GM12892 (cell line): ENCODE data around the gene STK11.
A peak's percentile ranks its signal among the peaks of the same experiment; 100 is the strongest.

Experiments used
- DNase-seq: peaks from one replicate; pipeline ENCODE4 v3.0.0; 2011; ENCODE audit not compliant: insufficient read length
- FAIRE-seq: peaks from 2 replicates; lab custom pipeline; 2011; peaks lifted over from hg19 to GRCh38; lab: Jason Lieb, UNC
- POLR2A ChIP-seq: IDR thresholded peaks from 2 replicates; pipeline ENCODE4 v1.6.1; 2011; ENCODE audit warnings: low read depth, low read length, control low read depth
- POLR2AphosphoS5 ChIP-seq: IDR thresholded peaks from 2 replicates; pipeline ENCODE4 v1.6.1; 2011; ENCODE audit warnings: low read depth, low read length, control low read depth
- TAF1 ChIP-seq: IDR thresholded peaks from 2 replicates; pipeline ENCODE4 v1.6.1; 2011; ENCODE audit warnings: low read depth, mild to moderate bottlenecking, control low read depth, low read length, borderline replicate concordance

The STK11 gene

GRCh38 chr19:1254081-1254527 is 48.5 kb downstream of the STK11 start:
- no peak for FAIRE-seq

GRCh38 chr19:1254530-1255185 is 49.1 kb downstream of the STK11 start:
- TF ChIP-seq POLR2AphosphoS5 (0 out of 2 replicates have a peak, but pooled peaks have one; percentile 39), POLR2A (no peak)
- FAIRE-seq, result no peak
- DNase-seq, result no peak

More at GRCh38 chr19:1254081-1254527, 48.5 kb downstream of the STK11 start:
- no peak for TF ChIP-seq POLR2AphosphoS5
- no peak for TF ChIP-seq TAF1
- TF ChIP-seq POLR2A, result no peak
- no peak for DNase-seq

GRCh38 chr19:1255186-1256161 is 49.9 kb downstream of the STK11 start:
- TF ChIP-seq TAF1, result no peak
- TF ChIP-seq POLR2A, result no peak; the same call in 1 of the 2 replicates
- TF ChIP-seq POLR2AphosphoS5, result no peak
- FAIRE-seq (no peak), DNase-seq (no peak)

- no peak for TF ChIP-seq POLR2A
- TF ChIP-seq TAF1, result no peak
- TF ChIP-seq POLR2AphosphoS5, result no peak
- DNase-seq (no peak), FAIRE-seq (no peak)
These were observed 51.3 kb downstream of the STK11 start for GRCh38 chr19:1256646-1257474.

- FAIRE-seq (no peak), DNase-seq (no peak)
- no peak for TF ChIP-seq POLR2AphosphoS5
- TF ChIP-seq POLR2A, result no peak
- no peak for TF ChIP-seq TAF1
These were observed 52.0 kb downstream of the STK11 start for GRCh38 chr19:1257475-1258162.

- no peak for FAIRE-seq
These were observed 52.5 kb downstream of the STK11 start for GRCh38 chr19:1258163-1258492.

GRCh38 chr19:1258707-1259205 is 53.2 kb downstream of the STK11 start:
- no peak for TF ChIP-seq POLR2A
- TF ChIP-seq POLR2AphosphoS5, result no peak
- TF ChIP-seq TAF1, result no peak
- DNase-seq (no peak), FAIRE-seq (no peak)

More at GRCh38 chr19:1258163-1258492, 52.5 kb downstream of the STK11 start:
- TF ChIP-seq POLR2AphosphoS5, result peak; percentile 71
- no peak for TF ChIP-seq TAF1
- peak; percentile 42; the same call in 1 of the 2 replicates for TF ChIP-seq POLR2A
- DNase-seq, result no peak

- FAIRE-seq (peak; percentile 92), DNase-seq (peak; percentile 81)
These were observed 53.8 kb downstream of the STK11 start for GRCh38 chr19:1259206-1259875.

GRCh38 chr19:1259876-1260748 is 54.5 kb downstream of the STK11 start:
- DNase-seq (no peak), FAIRE-seq (no peak)
- TF ChIP-seq TAF1, result no peak
- TF ChIP-seq POLR2AphosphoS5, result no peak
- TF ChIP-seq POLR2A, result no peak

More at GRCh38 chr19:1259206-1259875, 53.8 kb downstream of the STK11 start:
- TF ChIP-seq POLR2AphosphoS5, result peak; percentile 96
- peak; percentile 92 for TF ChIP-seq POLR2A
- no peak for TF ChIP-seq TAF1
